ENCODE results near the gene VAT1L.

DNA sequence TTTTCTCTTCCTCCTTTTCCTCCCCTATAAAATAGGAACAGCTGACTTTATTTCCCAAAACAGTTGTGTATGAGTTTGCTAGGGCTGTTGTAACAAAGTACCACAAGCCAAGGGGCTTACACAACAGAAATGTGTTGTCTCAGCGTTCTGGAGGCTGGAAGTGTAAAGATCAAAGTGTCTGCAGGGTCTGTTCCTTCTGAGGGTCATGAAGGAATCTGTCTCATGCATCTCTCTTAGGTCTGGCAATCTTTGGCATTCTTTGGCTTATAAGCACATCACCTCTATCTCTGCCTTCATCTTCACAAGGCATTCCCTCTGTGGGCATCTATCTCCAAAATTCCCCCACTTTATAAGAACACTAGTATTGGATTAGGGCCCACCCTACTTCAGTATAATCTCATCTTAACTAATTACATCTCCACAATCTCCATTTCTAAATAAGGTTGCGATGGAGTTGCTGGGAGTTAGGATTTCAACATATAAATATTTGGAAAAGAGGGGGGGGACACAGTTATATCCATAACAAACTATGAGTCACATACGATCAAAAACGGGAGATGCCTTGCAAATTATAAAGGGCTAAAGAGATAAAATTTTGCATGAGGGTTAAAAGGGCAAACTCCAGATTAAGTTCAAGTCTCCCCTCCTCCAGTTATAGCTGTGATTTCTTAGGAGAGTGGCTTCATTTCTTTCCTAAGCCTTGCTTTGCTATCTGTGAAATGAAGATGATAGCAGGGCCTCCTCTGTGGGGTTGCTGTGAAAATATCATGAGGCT, 109.7 kb downstream of the VAT1L start:
- no peak for TF ChIP-seq EP300 (IDR thresholded peaks at IDR 0.05)
- TF ChIP-seq CTCF (IDR thresholded peaks at IDR 0.05), result no peak
- no peak for TF ChIP-seq POLR2A (IDR thresholded peaks at IDR 0.05)
- TF ChIP-seq POLR2AphosphoS5 (IDR thresholded peaks at IDR 0.05), result no peak
